ENCODE data around the gene ZNF267.
"Not testable (repeated sequence)": the region's sequence is repeated elsewhere in the genome, so short reads cannot be mapped to it uniquely, and the experiment has no call there.

Gene ZNF267

GRCh38 chr16:31873556-31874365, at the start of gene ZNF267:
Gene ZNF267 (plus strand): TSS chr16:31873807. CDS start chr16:31873967, 160 bp downstream.
- DNase-seq: peak; percentile 92

GRCh38 chr16:31833047-31833446, 40.6 kb upstream of the ZNF267 start:
- no peak for DNase-seq

GRCh38 chr16:31836396-31836795, 37.2 kb upstream of the ZNF267 start:
- DNase-seq: not testable (repeated sequence)

GRCh38 chr16:31842864-31843263, 30.7 kb upstream of the ZNF267 start:
- no peak for DNase-seq

- DNase-seq: not testable (repeated sequence)
These were observed 25.0 kb upstream of the ZNF267 start for GRCh38 chr16:31848572-31848971.

- no peak for DNase-seq
These were observed 20.3 kb upstream of the ZNF267 start for GRCh38 chr16:31853291-31853690.

GRCh38 chr16:31860508-31860907, 13.1 kb upstream of the ZNF267 start:
- DNase-seq: no peak

- DNase-seq: no peak
These were observed 12.2 kb upstream of the ZNF267 start for GRCh38 chr16:31861455-31861854.

- DNase-seq: no peak
These were observed 10.8 kb upstream of the ZNF267 start for GRCh38 chr16:31862761-31863160.

- no peak for DNase-seq
These were observed 5.4 kb upstream of the ZNF267 start for GRCh38 chr16:31868164-31868563.

GRCh38 chr16:31868691-31869167, 4.9 kb upstream of the ZNF267 start:
- DNase-seq: peak; percentile 90

- peak; percentile 70 for DNase-seq
These were observed 4.0 kb upstream of the ZNF267 start for GRCh38 chr16:31869511-31870201.

- DNase-seq: no peak
These were observed 2.8 kb upstream of the ZNF267 start for GRCh38 chr16:31870809-31871208.

- no peak for DNase-seq
These were observed 2.1 kb upstream of the ZNF267 start for GRCh38 chr16:31871510-31871909.

- DNase-seq: no peak
These were observed 1.4 kb upstream of the ZNF267 start for GRCh38 chr16:31872201-31872600.

- DNase-seq: no peak
These were observed 932 bp downstream of the ZNF267 start for GRCh38 chr16:31874366-31875111.

- DNase-seq: no peak
These were observed 1.7 kb downstream of the ZNF267 start for GRCh38 chr16:31875112-31875803.

GRCh38 chr16:31875928-31876547, 2.4 kb downstream of the ZNF267 start:
- no peak for DNase-seq

GRCh38 chr16:31876951-31877828, 3.6 kb downstream of the ZNF267 start:
- DNase-seq: no peak

- no peak for DNase-seq
These were observed 4.5 kb downstream of the ZNF267 start for GRCh38 chr16:31877876-31878642.
